RCC 7860 (cell line): ENCODE data around the gene ZFHX2.
A peak's percentile ranks its signal among the peaks of the same experiment; 100 is the strongest.

Source experiments
- DNase-seq: peaks from one replicate; pipeline ENCODE4 v3.0.0-alpha.2; 2015; ENCODE audit warnings: low spot score
- FAIRE-seq: peaks from 2 replicates; lab custom pipeline; 2012; peaks lifted over from hg19 to GRCh38; lab: Jason Lieb, UNC

The ZFHX2 gene

GRCh38 chr14:23481979-23482822 is 69.4 kb downstream of the ZFHX2 start:
- no peak for FAIRE-seq

GRCh38 chr14:23481362-23481970 is 70.1 kb downstream of the ZFHX2 start:
- no peak for DNase-seq
- FAIRE-seq = no peak

More at GRCh38 chr14:23481979-23482822, 69.4 kb downstream of the ZFHX2 start:
- no peak for DNase-seq

GRCh38 chr14:23478109-23478759 is 73.3 kb downstream of the ZFHX2 start:
- DNase-seq = peak; percentile 8
- no peak for FAIRE-seq

GRCh38 chr14:23470947-23471346 is 80.6 kb downstream of the ZFHX2 start:
- DNase-seq (no peak), FAIRE-seq (no peak)
